Gastroesophageal sphincter (tissue), 3 donors: ENCODE data around the gene SRRD.

Source experiments
- POLR2AphosphoS5 ChIP-seq: sonication (generic); formaldehyde crosslinking; IDR thresholded peaks from one replicate; pipeline ENCODE4 v1.6.1; 2017; ENCODE audit warnings: antibody characterized with exemption
- TF ChIP-seq, protein P1 (sequence below), 4 experiments: fragments of 200-600 bp in 2 of 4; fragments of 450-650 bp in 2 of 4; sonication (generic) in 1 of 4; IDR thresholded peaks; one replicate each; pipeline ENCODE4 v1.5.1; 2017 to 2019; ENCODE audit warnings: antibody characterized with exemption in 4 of 4, mild to moderate bottlenecking in 2 of 4, moderate library complexity in 2 of 4

DNA sequence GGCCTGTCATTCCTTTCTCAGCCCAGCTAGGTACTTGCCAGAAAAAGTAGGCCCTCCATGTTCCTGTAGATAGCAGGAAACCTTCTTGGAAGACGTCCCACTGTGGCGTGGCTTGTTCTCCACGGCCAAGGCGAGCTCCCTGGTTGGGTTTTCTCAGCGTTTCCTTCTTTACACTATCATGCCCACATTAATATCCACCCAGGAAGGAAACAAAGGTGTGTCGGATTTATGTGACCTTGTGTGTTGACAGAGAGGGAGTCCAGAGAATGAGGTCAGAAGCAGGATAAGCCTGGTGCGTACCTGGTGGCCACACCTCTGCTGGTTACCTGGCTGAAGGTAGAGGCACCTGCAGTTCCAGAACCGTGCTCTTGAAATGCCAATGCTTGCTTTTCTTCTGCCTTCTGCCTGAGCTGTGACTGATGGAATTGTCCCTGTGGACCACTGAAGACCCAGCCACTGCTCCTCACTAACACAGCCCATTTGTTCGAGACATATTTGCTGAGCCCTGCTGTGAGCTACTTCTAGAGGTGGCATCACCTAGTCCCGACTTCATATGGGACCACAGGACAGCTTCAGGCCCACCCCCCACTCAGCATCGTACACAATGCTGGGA is 46.7 kb upstream of the SRRD start:
- TF ChIP-seq, protein P1, sequence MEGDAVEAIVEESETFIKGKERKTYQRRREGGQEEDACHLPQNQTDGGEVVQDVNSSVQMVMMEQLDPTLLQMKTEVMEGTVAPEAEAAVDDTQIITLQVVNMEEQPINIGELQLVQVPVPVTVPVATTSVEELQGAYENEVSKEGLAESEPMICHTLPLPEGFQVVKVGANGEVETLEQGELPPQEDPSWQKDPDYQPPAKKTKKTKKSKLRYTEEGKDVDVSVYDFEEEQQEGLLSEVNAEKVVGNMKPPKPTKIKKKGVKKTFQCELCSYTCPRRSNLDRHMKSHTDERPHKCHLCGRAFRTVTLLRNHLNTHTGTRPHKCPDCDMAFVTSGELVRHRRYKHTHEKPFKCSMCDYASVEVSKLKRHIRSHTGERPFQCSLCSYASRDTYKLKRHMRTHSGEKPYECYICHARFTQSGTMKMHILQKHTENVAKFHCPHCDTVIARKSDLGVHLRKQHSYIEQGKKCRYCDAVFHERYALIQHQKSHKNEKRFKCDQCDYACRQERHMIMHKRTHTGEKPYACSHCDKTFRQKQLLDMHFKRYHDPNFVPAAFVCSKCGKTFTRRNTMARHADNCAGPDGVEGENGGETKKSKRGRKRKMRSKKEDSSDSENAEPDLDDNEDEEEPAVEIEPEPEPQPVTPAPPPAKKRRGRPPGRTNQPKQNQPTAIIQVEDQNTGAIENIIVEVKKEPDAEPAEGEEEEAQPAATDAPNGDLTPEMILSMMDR (IDR thresholded peaks at IDR 0.05), result no peak
- TF ChIP-seq POLR2AphosphoS5, result no peak
